ENCODE results near the gene UBE2I. TPM values are rescaled to one million over a fixed set of nuclear protein-coding genes. Genes with fewer than 3 reads are reported as not detected.

UBE2I gene
- polyA plus RNA-seq, 1 donor from 2014 or later, result 165 TPM

GRCh38 chr16:1349951-1350350, 40.5 kb downstream of the UBE2I start:
- Mint-ChIP-seq H3K4me1 (peaks cover 14 to 20% (median 16%) of the 10 kb centered on the region in 3 donors), H3K4me3 (peak overlapping the region; percentile 80 to 91 (median 84)), H3K27ac (peak overlapping the region in 1 of 3 donors; percentile 96), H3K27me3 (no peaks in the 10 kb centered on the region), H3K9me3 (no peaks in the 10 kb centered on the region), H3K36me3 (no peaks in the 10 kb centered on the region)

GRCh38 chr16:1350691-1351090, 41.3 kb downstream of the UBE2I start:
- H3K4me1 Mint-ChIP-seq, result peaks cover 14 to 23% (median 19%) of the 10 kb centered on the region in 3 donors
- H3K27ac Mint-ChIP-seq, result peak overlapping the region; percentile 77 to 96 (median 89)
- no peaks in the 10 kb centered on the region for H3K36me3 Mint-ChIP-seq
- no peaks in the 10 kb centered on the region for H3K9me3 Mint-ChIP-seq
- peak overlapping the region; percentile 80 to 91 (median 84) for H3K4me3 Mint-ChIP-seq
- no peaks in the 10 kb centered on the region for H3K27me3 Mint-ChIP-seq

GRCh38 chr16:1351215-1351581, 41.8 kb downstream of the UBE2I start:
- Mint-ChIP-seq H3K9me3 (no peaks in the 10 kb centered on the region), H3K27me3 (no peaks in the 10 kb centered on the region), H3K4me1 (peaks cover 14 to 23% (median 19%) of the 10 kb centered on the region in 3 donors), H3K36me3 (no peaks in the 10 kb centered on the region), H3K27ac (peak overlapping the region in 2 of 3 donors; percentile 88 to 96), H3K4me3 (peak overlapping the region; percentile 80 to 91 (median 84))

GRCh38 chr16:1351582-1352362, 42.3 kb downstream of the UBE2I start, which contains the start of the genes GNPTG and TSR3:
Gene GNPTG (plus strand): TSS chr16:1351931. CDS start chr16:1351966, 35 bp downstream.
Gene TSR3 (minus strand): TSS chr16:1351878. CDS start chr16:1351804, 74 bp downstream.
- Mint-ChIP-seq H3K4me1 (peaks cover 14 to 23% (median 19%) of the 10 kb centered on the region in 3 donors), H3K4me3 (peak within 1 kb of the TSS; percentile 84 to 95 (median 92)), H3K27ac (peak within 1 kb of the TSS; percentile 93 to 96 (median 93)), H3K27me3 (no peaks in the 10 kb centered on the region), H3K36me3 (no peaks in the 10 kb centered on the region), H3K9me3 (no peaks in the 10 kb centered on the region)

- no peaks in the 10 kb centered on the region for H3K9me3 Mint-ChIP-seq
- peak overlapping the region in 1 of 4 donors; percentile 95 for H3K4me3 Mint-ChIP-seq
- peak overlapping the region in 2 of 3 donors; percentile 62 to 96 for H3K27ac Mint-ChIP-seq
- no peaks in the 10 kb centered on the region for H3K27me3 Mint-ChIP-seq
- peaks cover 17 to 28% (median 19%) of the 10 kb centered on the region in 3 donors for H3K4me1 Mint-ChIP-seq
- H3K36me3 Mint-ChIP-seq, result no peaks in the 10 kb centered on the region
These were observed 45.5 kb downstream of the UBE2I start for GRCh38 chr16:1354815-1355540.

- Mint-ChIP-seq H3K27ac (peak overlapping the region in 1 of 3 donors; percentile 53), H3K4me3 (peak overlapping the region in 1 of 4 donors; percentile 7), H3K9me3 (no peaks in the 10 kb centered on the region)
These were observed 46.2 kb downstream of the UBE2I start for GRCh38 chr16:1355591-1355990.

GRCh38 chr16:1356061-1356900, 46.8 kb downstream of the UBE2I start:
- H3K4me1 Mint-ChIP-seq, result peaks cover 15 to 21% (median 17%) of the 10 kb centered on the region in 3 donors
- H3K27me3 Mint-ChIP-seq, result no peaks in the 10 kb centered on the region
- no peaks in the 10 kb centered on the region for H3K36me3 Mint-ChIP-seq
- peak overlapping the region in 1 of 3 donors; percentile 86 for H3K27ac Mint-ChIP-seq
- no peaks in the 10 kb centered on the region for H3K9me3 Mint-ChIP-seq
- no peak overlapping the region for H3K4me3 Mint-ChIP-seq

More at GRCh38 chr16:1355591-1355990, 46.2 kb downstream of the UBE2I start:
- Mint-ChIP-seq H3K36me3 (no peaks in the 10 kb centered on the region), H3K27me3 (no peaks in the 10 kb centered on the region), H3K4me1 (peaks cover 17 to 22% (median 17%) of the 10 kb centered on the region in 3 donors)

GRCh38 chr16:1357906-1358566, 48.6 kb downstream of the UBE2I start:
- Mint-ChIP-seq H3K9me3 (no peaks in the 10 kb centered on the region), H3K27ac (peak overlapping the region in 2 of 3 donors; percentile 46 to 68), H3K4me3 (peak overlapping the region in 3 of 4 donors; percentile 25 to 46 (median 43)), H3K4me1 (peaks cover 9 to 13% (median 10%) of the 10 kb centered on the region in 3 donors), H3K27me3 (no peaks in the 10 kb centered on the region), H3K36me3 (no peaks in the 10 kb centered on the region)

GRCh38 chr16:1361685-1362360, 52.4 kb downstream of the UBE2I start:
- Mint-ChIP-seq H3K4me1 (peaks cover 2 to 8% (median 4%) of the 10 kb centered on the region in 3 donors), H3K4me3 (no peak overlapping the region), H3K27me3 (no peaks in the 10 kb centered on the region), H3K27ac (no peak overlapping the region), H3K36me3 (peaks cover 2% of the 10 kb centered on the region), H3K9me3 (no peaks in the 10 kb centered on the region)

GRCh38 chr16:1362807-1363206, 53.4 kb downstream of the UBE2I start:
- Mint-ChIP-seq H3K9me3 (no peaks in the 10 kb centered on the region), H3K36me3 (peaks cover 2% of the 10 kb centered on the region), H3K27me3 (no peaks in the 10 kb centered on the region), H3K4me3 (no peak overlapping the region), H3K4me1 (peaks cover 2 to 8% (median 4%) of the 10 kb centered on the region in 3 donors), H3K27ac (peak overlapping the region in 1 of 3 donors; percentile 64)

GRCh38 chr16:1363501-1364041, 54.1 kb downstream of the UBE2I start:
- Mint-ChIP-seq H3K27ac (peak overlapping the region; percentile 3 to 46 (median 44)), H3K27me3 (no peaks in the 10 kb centered on the region), H3K4me3 (peak overlapping the region in 1 of 4 donors; percentile 2), H3K9me3 (no peaks in the 10 kb centered on the region), H3K4me1 (peaks cover 2 to 4% (median 3%) of the 10 kb centered on the region in 3 donors), H3K36me3 (peaks cover 2% of the 10 kb centered on the region)

GRCh38 chr16:1364510-1364909, 55.1 kb downstream of the UBE2I start:
- Mint-ChIP-seq H3K9me3 (no peaks in the 10 kb centered on the region), H3K4me3 (no peak overlapping the region), H3K4me1 (peaks cover 2 to 3% (median 2%) of the 10 kb centered on the region in 3 donors), H3K27ac (no peak overlapping the region), H3K27me3 (no peaks in the 10 kb centered on the region), H3K36me3 (peaks cover 2% of the 10 kb centered on the region)

GRCh38 chr16:1366060-1366711, 56.8 kb downstream of the UBE2I start:
- Mint-ChIP-seq H3K27ac (peak overlapping the region in 1 of 3 donors; percentile 85), H3K9me3 (no peaks in the 10 kb centered on the region), H3K4me1 (peaks cover 0 to 3% (median 2%) of the 10 kb centered on the region in 3 donors), H3K36me3 (peaks cover 2% of the 10 kb centered on the region), H3K4me3 (no peak overlapping the region), H3K27me3 (no peaks in the 10 kb centered on the region)

Data from IgD-negative memory B cell (primary cell).